ENCODE data around the gene SETD3.

SETD3 gene

GRCh38 chr14:99471731-99472130 lies 8.9 kb downstream of the SETD3 start:
- Histone ChIP-seq H4K20me1 (ENCODE audit: low read depth, low read length) (peaks cover 17% of the 10 kb centered on the region; the same call in 1 of the 2 replicates), H3K9ac (ENCODE audit: low read length) (no peak overlapping the region), H2AFZ (ENCODE audit: low read depth, low read length, severe bottlenecking) (no peak overlapping the region), H3K9me3 (ENCODE audit: insufficient read depth, low read length) (no peaks in the 10 kb centered on the region), H3K79me2 (ENCODE audit: insufficient read depth, low read length) (peaks cover 90% of the 10 kb centered on the region), H3K4me3 (ENCODE audit: insufficient read depth, low read length, poor library complexity, severe bottlenecking) (no peak overlapping the region), H3F3A (ENCODE audit: insufficient read depth) (no peaks in the 10 kb centered on the region), H3K36me3 (ENCODE audit: low read length) (no peaks in the 10 kb centered on the region), H3K4me2 (ENCODE audit: low read depth, low read length, poor library complexity, severe bottlenecking) (no peak overlapping the region), H3K9me2 (replicated peaks; ENCODE audit: insufficient read depth, low read length) (no peaks in the 10 kb centered on the region), H3K27me3 (ENCODE audit: low read length) (no peaks in the 10 kb centered on the region), H3K27ac (ENCODE audit: low read depth, low read length) (no peak overlapping the region)
- TF ChIP-seq EZH2phosphoT487 (conservative IDR thresholded peaks at IDR 0.05; ENCODE audit: low read length), result no peak
- TF ChIP-seq CTCF (IDR thresholded peaks at IDR 0.05; ENCODE audit: insufficient read depth, low read length, poor library complexity, severe bottlenecking), result no peak

DNA sequence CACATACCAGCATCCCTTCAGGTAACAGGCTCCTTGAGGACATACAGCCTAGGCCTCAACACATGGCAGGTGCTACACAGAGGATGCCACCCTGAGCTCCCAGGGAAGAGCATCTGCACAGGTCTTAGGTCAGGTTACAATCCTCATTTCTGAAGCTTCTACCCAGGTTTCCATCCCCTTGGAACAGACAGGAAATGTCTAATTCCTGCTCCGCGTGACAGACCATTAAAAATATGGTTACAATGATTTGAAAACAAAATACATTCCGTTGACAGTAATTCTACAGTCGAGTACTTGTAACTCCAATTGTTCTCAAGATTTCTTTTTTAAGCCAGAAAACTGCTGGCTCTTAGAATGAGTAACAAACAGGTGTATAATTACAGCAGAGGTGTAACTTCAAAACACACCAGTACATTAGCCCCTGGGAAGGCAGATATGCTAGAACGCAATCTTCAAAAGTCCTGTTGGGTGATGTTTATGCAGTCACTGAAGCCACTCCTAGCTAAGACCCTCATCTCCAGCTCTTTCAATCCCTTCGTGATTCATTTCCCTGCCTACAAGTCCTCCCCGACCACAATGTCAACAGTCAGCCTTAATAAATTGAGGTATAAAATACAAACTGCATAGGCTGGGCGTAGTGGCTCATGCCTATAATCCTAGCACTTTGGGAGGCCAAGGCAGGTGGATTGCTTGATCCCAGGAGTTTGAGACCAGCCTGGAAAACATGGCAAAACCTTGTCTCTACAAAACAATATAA lies 11.6 kb downstream of the SETD3 start:
- Histone ChIP-seq H3K27ac (ENCODE audit: low read depth, low read length) (no peak overlapping the region), H3K9me3 (ENCODE audit: insufficient read depth, low read length) (no peaks in the 10 kb centered on the region), H4K20me1 (ENCODE audit: low read depth, low read length) (peaks cover 13% of the 10 kb centered on the region; the same call in 1 of the 2 replicates), H3K9me2 (replicated peaks; ENCODE audit: insufficient read depth, low read length) (no peaks in the 10 kb centered on the region), H3K9ac (ENCODE audit: low read length) (no peak overlapping the region), H3K4me3 (ENCODE audit: insufficient read depth, low read length, poor library complexity, severe bottlenecking) (no peak overlapping the region), H3K79me2 (ENCODE audit: insufficient read depth, low read length) (peaks cover 71% of the 10 kb centered on the region), H3K27me3 (ENCODE audit: low read length) (no peaks in the 10 kb centered on the region), H3K36me3 (ENCODE audit: low read length) (no peaks in the 10 kb centered on the region), H3K4me2 (ENCODE audit: low read depth, low read length, poor library complexity, severe bottlenecking) (no peak overlapping the region), H3F3A (ENCODE audit: insufficient read depth) (no peaks in the 10 kb centered on the region), H2AFZ (ENCODE audit: low read depth, low read length, severe bottlenecking) (no peak overlapping the region)
- TF ChIP-seq EZH2phosphoT487 (conservative IDR thresholded peaks at IDR 0.05; ENCODE audit: low read length), result no peak
- TF ChIP-seq CTCF (IDR thresholded peaks at IDR 0.05; ENCODE audit: insufficient read depth, low read length, poor library complexity, severe bottlenecking), result no peak

DNA sequence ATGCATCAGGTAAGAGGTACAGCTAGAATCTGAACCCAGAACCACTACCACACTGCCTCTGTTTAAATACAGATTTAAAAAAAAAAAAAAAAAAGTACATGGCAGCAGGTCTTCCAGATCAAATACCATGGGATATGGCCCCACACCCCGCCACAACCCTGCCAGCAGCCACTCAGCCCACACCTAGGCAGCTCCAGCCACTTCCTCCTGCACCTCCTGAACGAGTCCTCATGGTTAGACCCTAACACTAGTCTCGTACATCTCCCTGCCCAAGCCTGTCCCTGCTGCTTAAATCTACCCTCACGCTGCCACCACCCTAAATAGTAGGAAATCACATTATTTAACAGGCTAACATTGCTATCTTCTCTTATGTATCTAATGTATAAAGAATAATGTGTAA lies 12.6 kb downstream of the SETD3 start:
- Histone ChIP-seq H3K27me3 (ENCODE audit: low read length) (no peaks in the 10 kb centered on the region), H3K79me2 (ENCODE audit: insufficient read depth, low read length) (peaks cover 61% of the 10 kb centered on the region)

More for the DNA sequence above, 12.6 kb downstream of the SETD3 start:
- Histone ChIP-seq H2AFZ (ENCODE audit: low read depth, low read length, severe bottlenecking) (no peak overlapping the region), H3K4me3 (ENCODE audit: insufficient read depth, low read length, poor library complexity, severe bottlenecking) (no peak overlapping the region), H4K20me1 (ENCODE audit: low read depth, low read length) (peaks cover 9% of the 10 kb centered on the region; the same call in 1 of the 2 replicates), H3F3A (ENCODE audit: insufficient read depth) (no peaks in the 10 kb centered on the region), H3K9me3 (ENCODE audit: insufficient read depth, low read length) (no peaks in the 10 kb centered on the region), H3K9ac (ENCODE audit: low read length) (no peak overlapping the region), H3K9me2 (replicated peaks; ENCODE audit: insufficient read depth, low read length) (no peaks in the 10 kb centered on the region), H3K4me2 (ENCODE audit: low read depth, low read length, poor library complexity, severe bottlenecking) (no peak overlapping the region), H3K36me3 (ENCODE audit: low read length) (no peaks in the 10 kb centered on the region; the same call in 1 of the 2 replicates), H3K27ac (ENCODE audit: low read depth, low read length) (no peak overlapping the region)
- TF ChIP-seq CTCF (IDR thresholded peaks at IDR 0.05; ENCODE audit: insufficient read depth, low read length, poor library complexity, severe bottlenecking), result no peak

Measured in SU-DHL-6 (cell line).